ENCODE results near the gene NPDC1.

NPDC1 gene

GRCh38 chr9:136997371-136997770 is 48.6 kb downstream of the NPDC1 start:
- Histone ChIP-seq H3K9me3 (ENCODE audit: low read depth, low read length) (no peaks in the 10 kb centered on the region), H3K27ac (no peak overlapping the region), H3K9ac (ENCODE audit: insufficient read length) (no peak overlapping the region), H3K36me3 (ENCODE audit: insufficient read depth, low read length) (peaks cover 5% of the 10 kb centered on the region; the same call in 1 of the 2 replicates), H3K4me3 (no peak overlapping the region)
- no peak for TF ChIP-seq EZH2 (IDR thresholded peaks at IDR 0.05)
- TF ChIP-seq POLR2AphosphoS5 (IDR thresholded peaks at IDR 0.05; ENCODE audit: borderline replicate concordance, low read depth, low read length) = no peak
- no peak for TF ChIP-seq FOXP2 (optimal IDR thresholded peaks at IDR 0.05; ENCODE audit: control extremely low read depth, extremely low read length, insufficient read depth)
- DNase-seq (ENCODE audit: low read depth, low spot score) = no peak

GRCh38 chr9:136996361-136997292 is 49.4 kb downstream of the NPDC1 start, which contains the start of gene CLIC3:
Gene CLIC3 (minus strand): TSS chr9:136996568. CDS start chr9:136996543, 25 bp downstream.
- DNase-seq (ENCODE audit: low read depth, low spot score) = no peak
- Histone ChIP-seq H3K9ac (ENCODE audit: insufficient read length) (peak within 1 kb of the TSS; percentile 59), H3K36me3 (ENCODE audit: insufficient read depth, low read length) (peaks cover 5% of the 10 kb centered on the region; the same call in 1 of the 2 replicates), H3K4me3 (no peak within 1 kb of the TSS), H3K9me3 (ENCODE audit: low read depth, low read length) (no peaks in the 10 kb centered on the region), H3K27ac (no peak within 1 kb of the TSS)
- TF ChIP-seq POLR2AphosphoS5 (IDR thresholded peaks at IDR 0.05; ENCODE audit: borderline replicate concordance, low read depth, low read length) = no peak
- TF ChIP-seq FOXP2 (optimal IDR thresholded peaks at IDR 0.05; ENCODE audit: control extremely low read depth, extremely low read length, insufficient read depth) = no peak
- no peak for TF ChIP-seq EZH2 (IDR thresholded peaks at IDR 0.05)

GRCh38 chr9:136995772-136996311 is 50.1 kb downstream of the NPDC1 start:
- H3K4me3 ChIP-seq = no peak overlapping the region
- DNase-seq (ENCODE audit: low read depth, low spot score) = no peak
- TF ChIP-seq POLR2AphosphoS5 (IDR thresholded peaks at IDR 0.05; ENCODE audit: borderline replicate concordance, low read depth, low read length) (no peak), FOXP2 (optimal IDR thresholded peaks at IDR 0.05; ENCODE audit: control extremely low read depth, extremely low read length, insufficient read depth) (no peak), EZH2 (IDR thresholded peaks at IDR 0.05) (no peak)
- no peak overlapping the region for H3K27ac ChIP-seq
- H3K9me3 ChIP-seq (ENCODE audit: low read depth, low read length) = no peaks in the 10 kb centered on the region
- peak overlapping the region; percentile 59 for H3K9ac ChIP-seq (ENCODE audit: insufficient read length)
- H3K36me3 ChIP-seq (ENCODE audit: insufficient read depth, low read length) = peaks cover 5% of the 10 kb centered on the region; the same call in 1 of the 2 replicates

- peaks cover 5% of the 10 kb centered on the region; the same call in 1 of the 2 replicates for H3K36me3 ChIP-seq (ENCODE audit: insufficient read depth, low read length)
- DNase-seq (ENCODE audit: low read depth, low spot score) = no peak
- no peak overlapping the region for H3K9ac ChIP-seq (ENCODE audit: insufficient read length)
- no peak overlapping the region for H3K4me3 ChIP-seq
- no peaks in the 10 kb centered on the region for H3K9me3 ChIP-seq (ENCODE audit: low read depth, low read length)
- no peak; the same call in 1 of the 2 replicates for TF ChIP-seq POLR2AphosphoS5 (IDR thresholded peaks at IDR 0.05; ENCODE audit: borderline replicate concordance, low read depth, low read length)
- no peak for TF ChIP-seq FOXP2 (optimal IDR thresholded peaks at IDR 0.05; ENCODE audit: control extremely low read depth, extremely low read length, insufficient read depth)
- no peak for TF ChIP-seq EZH2 (IDR thresholded peaks at IDR 0.05)
- H3K27ac ChIP-seq = no peak overlapping the region
These were observed 50.6 kb downstream of the NPDC1 start for GRCh38 chr9:136995362-136995761.

- DNase-seq (ENCODE audit: low read depth, low spot score) = no peak
- no peaks in the 10 kb centered on the region for H3K9me3 ChIP-seq (ENCODE audit: low read depth, low read length)
- no peak for TF ChIP-seq FOXP2 (optimal IDR thresholded peaks at IDR 0.05; ENCODE audit: control extremely low read depth, extremely low read length, insufficient read depth)
- TF ChIP-seq EZH2 (IDR thresholded peaks at IDR 0.05) = no peak
- TF ChIP-seq POLR2AphosphoS5 (IDR thresholded peaks at IDR 0.05; ENCODE audit: borderline replicate concordance, low read depth, low read length) = no peak; the same call in 1 of the 2 replicates
- H3K27ac ChIP-seq = no peak overlapping the region
- peaks cover 5% of the 10 kb centered on the region; the same call in 1 of the 2 replicates for H3K36me3 ChIP-seq (ENCODE audit: insufficient read depth, low read length)
- no peak overlapping the region for H3K4me3 ChIP-seq
- no peak overlapping the region for H3K9ac ChIP-seq (ENCODE audit: insufficient read length)
These were observed 51.1 kb downstream of the NPDC1 start for GRCh38 chr9:136994888-136995230.

GRCh38 chr9:136994180-136994887 is 51.6 kb downstream of the NPDC1 start:
- TF ChIP-seq POLR2AphosphoS5 (IDR thresholded peaks at IDR 0.05; ENCODE audit: borderline replicate concordance, low read depth, low read length) (no peak), FOXP2 (optimal IDR thresholded peaks at IDR 0.05; ENCODE audit: control extremely low read depth, extremely low read length, insufficient read depth) (no peak), EZH2 (IDR thresholded peaks at IDR 0.05) (no peak)
- no peak overlapping the region for H3K27ac ChIP-seq
- H3K4me3 ChIP-seq = no peak overlapping the region
- H3K9me3 ChIP-seq (ENCODE audit: low read depth, low read length) = no peaks in the 10 kb centered on the region
- peaks cover 5% of the 10 kb centered on the region; the same call in 1 of the 2 replicates for H3K36me3 ChIP-seq (ENCODE audit: insufficient read depth, low read length)
- H3K9ac ChIP-seq (ENCODE audit: insufficient read length) = no peak overlapping the region
- DNase-seq (ENCODE audit: low read depth, low spot score) = no peak

GRCh38 chr9:136992819-136993369 is 53.1 kb downstream of the NPDC1 start:
- TF ChIP-seq POLR2AphosphoS5 (IDR thresholded peaks at IDR 0.05; ENCODE audit: borderline replicate concordance, low read depth, low read length) (no peak), EZH2 (IDR thresholded peaks at IDR 0.05) (no peak), FOXP2 (optimal IDR thresholded peaks at IDR 0.05; ENCODE audit: control extremely low read depth, extremely low read length, insufficient read depth) (no peak)
- DNase-seq (ENCODE audit: low read depth, low spot score) = no peak
- peaks cover 5% of the 10 kb centered on the region; the same call in 1 of the 2 replicates for H3K36me3 ChIP-seq (ENCODE audit: insufficient read depth, low read length)
- peak overlapping the region; percentile 60; the same call in 1 of the 2 replicates for H3K27ac ChIP-seq
- H3K9ac ChIP-seq (ENCODE audit: insufficient read length) = peak overlapping the region; percentile 91
- H3K9me3 ChIP-seq (ENCODE audit: low read depth, low read length) = no peaks in the 10 kb centered on the region
- H3K4me3 ChIP-seq = peak overlapping the region; percentile 97

Data from SK-N-MC (cell line).